Common myeloid progenitor, CD34-positive (primary cell): Measurements from ENCODE around the gene MEX3C.

ENCODE experiments used
- CTCF ChIA-PET: fragments of 350-600 bp; sonication (Branson Sonifier 250); formaldehyde crosslinking; loops from one replicate; lab custom pipeline; 2021; ENCODE audit warnings: antibody characterized with exemption; lab: Charles Lee
- POLR2A ChIA-PET: fragments of 350-600 bp; sonication (Branson Sonifier 250); formaldehyde crosslinking; loops from one replicate; lab custom pipeline; 2021; ENCODE audit warnings: antibody characterized with exemption; lab: Charles Lee
- DNase-seq, 3 donors: peaks; one replicate each; pipeline versions ENCODE4 v3.0.0 to v3.0.0-alpha.2; 2013
- H3K27ac ChIP-seq, 2 experiments: 1 replicate in 1 of 2; 2 replicates in 1 of 2; pipeline ENCODE4 v1.7.0; 2013; ENCODE audit warnings: inconsistent platforms in 2 of 2, low read length in 2 of 2, mild to moderate bottlenecking in 2 of 2, low read depth in 1 of 2, moderate library complexity in 1 of 2; ENCODE audit not compliant: severe bottlenecking in 2 of 2, insufficient read depth in 1 of 2, poor library complexity in 1 of 2
- H3K27me3 ChIP-seq, 5 experiments: replicated peaks in 2 of 5; 1 replicate in 3 of 5; 2 replicates in 2 of 5; pipeline versions ENCODE4 v1.6.1 to v1.7.0; 2013; ENCODE audit warnings: low read length in 4 of 5, mild to moderate bottlenecking in 2 of 5, moderate library complexity in 2 of 5, inconsistent platforms in 1 of 5; ENCODE audit not compliant: insufficient read depth in 5 of 5, control insufficient read depth in 4 of 5
- H3K36me3 ChIP-seq, 4 experiments: 1 replicate in 2 of 4; 2 replicates in 2 of 4; pipeline versions ENCODE4 v1.6.1 to v1.7.0; 2013; ENCODE audit warnings: low read length in 3 of 4, control low read depth in 1 of 4, mild to moderate bottlenecking in 1 of 4; ENCODE audit not compliant: control insufficient read depth in 4 of 4, insufficient read depth in 4 of 4
- H3K4me1 ChIP-seq, 4 experiments: 1 replicate in 3 of 4; 2 replicates in 1 of 4; pipeline versions ENCODE4 v1.6.1 to v1.7.1; 2013; ENCODE audit warnings: low read length in 3 of 4, mild to moderate bottlenecking in 3 of 4, control low read depth in 1 of 4, inconsistent platforms in 1 of 4, moderate library complexity in 1 of 4; ENCODE audit not compliant: control insufficient read depth in 4 of 4, insufficient read depth in 4 of 4; ENCODE audit errors: control extremely low read depth in 1 of 4
- H3K4me3 ChIP-seq, 7 experiments: 1 replicate in 4 of 7; 2 replicates in 3 of 7; pipeline versions ENCODE4 v1.5.1 to v1.7.0; 2013; ENCODE audit warnings: mild to moderate bottlenecking in 7 of 7, low read length in 6 of 7, moderate library complexity in 6 of 7, inconsistent platforms in 2 of 7, low read depth in 2 of 7, control low read depth in 1 of 7; ENCODE audit not compliant: insufficient read depth in 4 of 7, control insufficient read depth in 1 of 7; ENCODE audit errors: extremely low read depth in 1 of 7
- H3K9me3 ChIP-seq, 5 experiments: 1 replicate in 4 of 5; 2 replicates in 1 of 5; pipeline versions ENCODE4 v1.6.1 to v1.7.1; 2013; ENCODE audit warnings: low read length in 4 of 5, mild to moderate bottlenecking in 2 of 5, inconsistent platforms in 1 of 5, low read depth in 1 of 5, moderate library complexity in 1 of 5; ENCODE audit not compliant: control insufficient read depth in 4 of 5, insufficient read depth in 2 of 5; ENCODE audit errors: control extremely low read depth in 1 of 5
- WGBS: methylation state at CpG from one replicate; pipeline ENCODE4 v1.1.5; 2013; ENCODE audit not compliant: insufficient coverage; 5-methylcytosine and 5-hydroxymethylcytosine counted together

MEX3C gene

DNA sequence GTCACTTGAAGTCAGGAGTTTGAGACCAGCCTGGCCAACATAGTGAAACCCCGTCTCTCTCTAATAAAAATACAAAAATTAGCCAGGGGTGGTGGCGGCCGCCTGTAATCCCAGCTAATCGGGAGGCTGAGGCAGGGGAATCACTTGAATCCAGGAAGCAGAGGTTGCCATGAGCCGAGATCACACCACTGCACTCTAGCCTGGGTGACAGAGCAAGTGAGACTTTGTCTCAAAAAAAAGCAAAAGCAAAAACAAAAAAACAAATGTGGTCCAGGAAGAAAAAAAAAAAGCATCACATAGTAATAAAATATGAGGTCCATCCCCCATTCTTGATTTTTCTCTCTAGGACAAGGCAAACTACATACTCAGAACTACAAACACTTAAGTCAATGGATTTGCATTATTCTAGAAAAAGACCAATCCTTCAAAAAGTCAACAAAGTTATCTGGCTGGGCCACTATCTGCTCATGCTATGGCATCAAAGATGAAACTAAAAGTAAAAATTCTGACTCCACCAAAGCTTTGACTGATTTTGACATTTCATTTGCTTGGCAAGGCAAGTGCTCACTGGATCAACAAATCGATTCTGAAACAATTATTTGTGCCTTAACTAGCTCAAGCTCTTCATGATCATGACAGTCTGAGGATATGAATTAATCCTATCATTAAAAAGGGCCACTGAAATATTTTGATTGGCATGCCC is 28.4 kb downstream of the MEX3C start:
- CTCF ChIA-PET = interaction anchor here (0.9 kb wide), 1 partner anchor 8 kb away, joined by 4 read pairs; no protein-coding TSS in a partner anchor
- POLR2A ChIA-PET = no interaction called here
- Histone ChIP-seq H3K4me3 (no peak overlapping the region), H3K27me3 (no peaks in the 10 kb centered on the region), H3K4me1 (peaks cover 0 to 11% (median 6%) of the 10 kb centered on the region in 4 experiments), H3K9me3 (no peaks in the 10 kb centered on the region), H3K36me3 (peaks cover 0 to 5% (median under 1%) of the 10 kb centered on the region in 4 experiments), H3K27ac (no peak overlapping the region)
- DNase-seq = no peak
- WGBS = 100% methylated on average over 5 of the region's 6 CpGs

- Histone ChIP-seq H3K9me3 (no peaks in the 10 kb centered on the region), H3K36me3 (peaks cover 0 to 3% (median under 1%) of the 10 kb centered on the region in 4 experiments), H3K27me3 (no peaks in the 10 kb centered on the region), H3K27ac (no peak overlapping the region), H3K4me1 (peaks cover 0 to 12% (median 8%) of the 10 kb centered on the region in 4 experiments), H3K4me3 (no peak overlapping the region)
- ChIA-PET POLR2A (no interaction called here), CTCF (interaction anchor here (1.6 kb wide), 1 partner anchor 15 kb away, joined by 3 read pairs; no protein-coding TSS in a partner anchor)
- DNase-seq = peak in 1 of 3 donors; percentile 21
- WGBS = 88% methylated on average over 4 of the region's 5 CpGs
Measured at GRCh38 chr18:51168026-51168742, 29.3 kb downstream of the MEX3C start.

DNA sequence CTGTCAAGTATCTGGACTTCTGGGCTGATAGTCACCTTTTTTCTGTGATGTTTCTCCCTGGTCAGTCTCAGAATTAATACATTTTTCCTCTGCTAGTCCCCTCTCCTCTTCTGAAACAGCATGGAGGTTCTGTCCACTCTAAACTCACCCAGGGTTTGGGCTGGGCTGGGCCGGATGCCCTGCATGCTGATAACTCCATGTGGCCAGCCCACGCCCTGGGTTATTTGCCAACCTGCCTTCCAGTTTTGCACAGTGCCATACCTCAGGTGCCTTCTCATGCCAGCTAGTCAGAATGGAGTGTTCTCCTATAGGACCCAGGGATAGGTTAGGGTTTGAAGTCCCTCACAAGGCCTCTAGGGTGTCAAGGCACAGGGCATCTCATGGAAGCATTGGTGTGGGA is 32.2 kb downstream of the MEX3C start:
- Histone ChIP-seq H3K27me3 (no peaks in the 10 kb centered on the region), H3K27ac (no peak overlapping the region), H3K9me3 (no peaks in the 10 kb centered on the region), H3K4me1 (peaks cover 0 to 21% (median 4%) of the 10 kb centered on the region in 4 experiments), H3K4me3 (no peak overlapping the region), H3K36me3 (no peaks in the 10 kb centered on the region)
- CTCF ChIA-PET = interaction anchor here (0.7 to 1.5 kb wide), 3 partner anchors 9 to 33 kb away, joined by 3 read pairs; no protein-coding TSS in a partner anchor
- 100% methylated on average over 1 of the region's 2 CpGs for WGBS
- POLR2A ChIA-PET = no interaction called here
- no peak for DNase-seq

DNA sequence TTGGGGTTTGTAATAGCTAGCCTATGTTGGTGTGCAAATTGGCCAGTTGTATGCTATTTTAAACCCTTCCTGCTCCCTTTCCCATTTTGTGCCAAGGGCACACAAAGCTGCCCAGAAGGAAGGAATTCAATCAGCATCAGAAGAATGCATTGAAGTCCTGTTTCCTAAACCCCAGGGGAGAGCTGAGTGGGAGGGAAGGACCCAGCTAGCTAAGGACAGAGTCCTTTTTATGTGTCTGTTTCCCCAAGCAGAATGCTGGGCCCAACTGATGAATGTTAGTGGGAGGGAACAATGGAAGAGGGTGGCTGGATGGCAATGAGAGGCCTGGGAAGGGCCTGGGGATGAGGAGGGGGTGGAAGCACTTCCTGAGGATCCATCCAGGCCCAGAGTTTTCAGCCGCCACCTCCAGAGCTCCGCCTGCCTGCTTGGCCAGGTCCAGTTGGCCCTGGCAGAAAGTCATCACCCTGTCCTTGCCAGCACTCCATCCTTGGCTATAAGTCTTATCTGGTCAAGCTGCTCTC is 32.7 kb downstream of the MEX3C start:
- H3K4me1 ChIP-seq = peaks cover 0 to 26% (median 8%) of the 10 kb centered on the region in 4 experiments
- H3K27ac ChIP-seq = no peak overlapping the region
- 100% methylated on average over 2 of the region's 2 CpGs for WGBS
- no peak overlapping the region for H3K4me3 ChIP-seq
- no peaks in the 10 kb centered on the region for H3K27me3 ChIP-seq
- H3K36me3 ChIP-seq = no peaks in the 10 kb centered on the region
- ChIA-PET POLR2A (interaction anchor here (0.6 kb wide), 1 partner anchor 21 kb away, joined by 3 read pairs; no protein-coding TSS in a partner anchor), CTCF (interaction anchor here (0.7 to 0.9 kb wide), 2 partner anchors 8 to 33 kb away, joined by 3 to 4 read pairs; partner anchors contain the start of gene MEX3C)
- no peaks in the 10 kb centered on the region for H3K9me3 ChIP-seq
- no peak for DNase-seq

- POLR2A ChIA-PET = interaction anchor here (0.6 kb wide), 1 partner anchor 21 kb away, joined by 3 read pairs; no protein-coding TSS in a partner anchor
Measured at GRCh38 chr18:51164342-51164741, 33.1 kb downstream of the MEX3C start.

DNA sequence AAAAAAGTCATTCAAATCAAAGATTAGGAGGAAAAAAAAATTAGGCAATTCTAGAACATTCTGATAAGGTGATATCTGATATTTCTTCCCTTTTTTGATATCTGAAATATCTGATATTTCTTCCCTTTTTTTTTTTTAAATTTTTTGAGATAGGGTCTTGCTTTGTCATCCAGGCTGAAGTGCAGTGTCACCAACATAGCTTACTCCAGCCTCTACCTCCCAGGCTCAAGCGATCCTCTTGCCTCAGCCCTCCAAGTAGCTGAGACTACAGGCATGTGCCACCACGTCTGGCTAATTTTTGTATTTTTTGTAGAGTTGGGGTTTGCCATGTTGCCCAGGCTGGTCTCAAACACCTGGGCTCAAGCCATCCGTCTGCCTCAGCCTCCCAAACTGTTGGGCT is 33.9 kb downstream of the MEX3C start:
- peaks cover 0 to 31% (median 12%) of the 10 kb centered on the region in 4 experiments for H3K4me1 ChIP-seq

More at GRCh38 chr18:51164342-51164741, 33.1 kb downstream of the MEX3C start:
- no peak for DNase-seq
- no peaks in the 10 kb centered on the region for H3K36me3 ChIP-seq
- H3K27ac ChIP-seq = no peak overlapping the region
- no peak overlapping the region for H3K4me3 ChIP-seq
- H3K9me3 ChIP-seq = no peaks in the 10 kb centered on the region
- H3K27me3 ChIP-seq = no peaks in the 10 kb centered on the region
- CTCF ChIA-PET = interaction anchor here (0.5 to 0.9 kb wide), 2 partner anchors 15 to 33 kb away, joined by 3 to 4 read pairs; partner anchors contain the start of gene MEX3C
- 88% methylated on average over 7 of the region's 8 CpGs for WGBS
- H3K4me1 ChIP-seq = peaks cover 0 to 31% (median 12%) of the 10 kb centered on the region in 4 experiments

More for the DNA sequence above, 33.9 kb downstream of the MEX3C start:
- 100% methylated on average over 1 of the region's 3 CpGs for WGBS
- ChIA-PET CTCF (interaction anchor here (0.5 kb wide), 1 partner anchor 15 kb away, joined by 3 read pairs; no protein-coding TSS in a partner anchor), POLR2A (no interaction called here)
- Histone ChIP-seq H3K27ac (no peak overlapping the region), H3K9me3 (no peaks in the 10 kb centered on the region), H3K27me3 (no peaks in the 10 kb centered on the region), H3K36me3 (no peaks in the 10 kb centered on the region), H3K4me3 (no peak overlapping the region)
- DNase-seq = no peak
